Measurements from ENCODE around the gene FRMD6.

The FRMD6 gene

DNA sequence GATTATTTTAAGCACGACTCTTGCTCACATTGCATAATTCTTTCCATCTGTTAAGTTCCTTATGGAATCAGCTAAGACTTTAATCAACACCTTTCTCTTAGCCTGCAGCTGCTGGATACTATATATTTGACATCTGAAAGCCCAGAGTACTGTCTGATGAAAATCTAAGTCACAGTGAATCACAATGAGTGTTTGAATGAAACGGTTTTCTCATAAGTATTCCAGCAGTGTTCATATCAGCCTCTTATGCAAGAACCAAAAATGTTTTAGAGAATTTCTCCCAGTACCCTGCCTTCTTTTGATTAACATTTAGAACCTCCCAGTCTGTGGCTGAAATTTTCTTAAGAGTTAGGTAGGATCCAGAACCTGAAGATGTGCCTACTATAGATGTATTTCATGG, 55.6 kb downstream of the FRMD6 start:
- H3K9me3 Mint-ChIP-seq: no peaks in the 10 kb centered on the region
- H3K27ac Mint-ChIP-seq: no peak overlapping the region
- H3K36me3 Mint-ChIP-seq (ENCODE audit: low read depth): no peaks in the 10 kb centered on the region
- no peaks in the 10 kb centered on the region for H3K27me3 Mint-ChIP-seq
- H3K4me3 Mint-ChIP-seq: no peak overlapping the region
- H3K4me1 Mint-ChIP-seq (ENCODE audit: low read depth): no peaks in the 10 kb centered on the region
- DNase-seq: no peak

DNA sequence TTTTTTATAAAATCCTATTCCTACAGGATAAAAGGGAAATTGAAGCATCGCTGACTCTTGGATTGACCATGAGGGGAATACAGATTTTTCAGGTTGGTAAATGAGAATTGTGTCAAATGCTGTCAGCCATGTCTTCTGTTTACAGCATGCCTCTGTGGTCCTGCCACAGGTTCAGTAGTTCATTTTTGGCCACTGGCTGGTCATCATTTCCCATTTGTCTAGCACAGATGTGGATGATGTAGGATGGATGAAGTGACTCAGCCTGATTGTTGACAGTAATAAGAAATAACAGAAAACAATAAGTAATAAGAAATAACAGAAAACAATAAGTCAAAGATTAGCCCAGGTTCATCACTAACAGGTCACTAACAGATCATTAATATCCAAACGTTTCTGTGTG, 59.8 kb downstream of the FRMD6 start:
- no peak for DNase-seq
- H3K4me1 Mint-ChIP-seq (ENCODE audit: low read depth): no peaks in the 10 kb centered on the region
- H3K36me3 Mint-ChIP-seq (ENCODE audit: low read depth): no peaks in the 10 kb centered on the region

DNA sequence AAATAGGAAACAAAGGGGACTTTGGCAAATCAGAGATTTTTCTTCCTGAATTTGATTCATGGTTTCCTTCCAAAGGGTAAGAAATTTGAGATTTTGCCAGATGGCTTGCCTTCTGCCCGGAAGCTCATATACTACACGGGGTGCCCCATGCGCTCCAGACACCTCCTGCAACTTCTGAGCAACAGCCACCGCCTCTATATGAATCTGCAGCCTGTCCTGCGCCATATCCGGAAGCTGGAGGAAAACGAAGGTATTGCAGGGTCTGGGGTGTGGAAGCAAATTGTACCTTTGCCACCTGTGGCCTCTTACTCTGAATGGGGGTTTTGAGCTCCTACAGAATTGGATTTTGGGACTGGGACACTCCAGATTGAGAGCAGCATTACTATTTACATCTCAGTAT, 63.5 kb downstream of the FRMD6 start:
- no peaks in the 10 kb centered on the region for H3K27me3 Mint-ChIP-seq
- no peak overlapping the region for H3K27ac Mint-ChIP-seq
- H3K4me3 Mint-ChIP-seq: no peak overlapping the region
- no peaks in the 10 kb centered on the region for H3K9me3 Mint-ChIP-seq
- no peaks in the 10 kb centered on the region for H3K36me3 Mint-ChIP-seq (ENCODE audit: low read depth)
- H3K4me1 Mint-ChIP-seq (ENCODE audit: low read depth): no peaks in the 10 kb centered on the region
- no peak for DNase-seq

More for the DNA sequence above, 59.8 kb downstream of the FRMD6 start:
- no peak overlapping the region for H3K27ac Mint-ChIP-seq
- no peaks in the 10 kb centered on the region for H3K9me3 Mint-ChIP-seq
- H3K4me3 Mint-ChIP-seq: no peak overlapping the region
- H3K27me3 Mint-ChIP-seq: no peaks in the 10 kb centered on the region

DNA sequence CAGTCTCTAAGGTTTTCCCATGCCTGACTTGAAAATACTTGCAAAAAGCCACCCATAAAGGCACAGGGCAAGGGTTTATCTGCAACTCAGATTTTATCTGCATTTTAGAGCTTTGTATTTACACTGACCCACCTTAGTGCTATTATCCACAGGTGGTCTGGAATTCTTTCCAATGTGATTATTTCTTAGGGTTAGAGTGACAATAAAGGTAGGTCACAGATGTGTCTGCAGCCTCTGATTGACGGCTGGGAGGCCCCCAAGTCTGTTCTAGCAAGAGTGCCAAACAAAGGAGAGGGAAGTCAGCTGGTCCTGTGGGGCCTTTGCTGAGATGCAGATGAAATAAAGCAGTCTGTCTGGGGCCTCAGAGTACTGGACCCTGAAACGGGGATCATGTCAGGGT, 64.0 kb downstream of the FRMD6 start:
- no peak overlapping the region for H3K4me3 Mint-ChIP-seq
- DNase-seq: no peak
- no peaks in the 10 kb centered on the region for H3K4me1 Mint-ChIP-seq (ENCODE audit: low read depth)
- H3K27ac Mint-ChIP-seq: no peak overlapping the region
- H3K9me3 Mint-ChIP-seq: no peaks in the 10 kb centered on the region
- no peaks in the 10 kb centered on the region for H3K36me3 Mint-ChIP-seq (ENCODE audit: low read depth)
- no peaks in the 10 kb centered on the region for H3K27me3 Mint-ChIP-seq

DNA sequence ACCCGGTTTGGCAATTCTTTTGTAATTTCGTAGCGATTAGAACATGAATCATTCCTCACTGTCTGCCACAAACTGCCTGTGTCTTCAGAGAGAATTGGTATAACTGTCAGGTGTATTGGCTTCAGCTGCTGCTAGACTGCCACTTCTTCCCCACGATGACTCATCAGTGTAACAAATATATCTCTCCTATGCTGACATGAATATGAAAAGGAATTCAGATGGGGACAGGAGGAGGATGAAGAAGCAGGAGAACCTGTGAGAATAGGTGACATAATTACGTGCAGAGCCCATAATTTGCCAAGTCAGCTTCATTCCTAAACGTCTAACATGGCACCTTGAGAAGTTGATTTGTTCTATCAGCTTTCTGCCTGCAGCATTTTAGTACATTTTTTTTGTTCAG, 64.9 kb downstream of the FRMD6 start:
- Mint-ChIP-seq H3K4me1 (ENCODE audit: low read depth) (no peaks in the 10 kb centered on the region), H3K27me3 (no peaks in the 10 kb centered on the region), H3K27ac (no peak overlapping the region), H3K9me3 (no peaks in the 10 kb centered on the region), H3K4me3 (no peak overlapping the region), H3K36me3 (ENCODE audit: low read depth) (no peaks in the 10 kb centered on the region)
- no peak for DNase-seq

DNA sequence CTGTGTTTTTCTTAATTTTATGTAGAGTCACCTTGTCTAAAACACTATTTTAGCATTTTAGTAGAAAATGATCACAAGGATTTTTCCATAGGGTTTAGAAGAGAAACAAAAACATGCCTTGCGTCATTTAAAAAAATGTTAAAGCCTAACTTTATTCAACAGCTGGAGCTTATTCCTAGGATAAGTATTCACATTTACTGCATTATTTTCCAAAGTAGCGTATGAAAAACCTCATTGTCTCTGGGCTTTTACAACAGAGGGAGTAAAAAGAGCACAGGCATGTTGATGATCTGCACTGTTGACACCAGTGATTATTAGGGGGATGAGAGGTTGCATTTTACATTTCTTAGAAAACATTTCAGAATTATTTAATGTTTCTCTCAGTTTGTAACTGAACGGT, 66.1 kb downstream of the FRMD6 start:
- H3K27me3 Mint-ChIP-seq: no peaks in the 10 kb centered on the region

DNA sequence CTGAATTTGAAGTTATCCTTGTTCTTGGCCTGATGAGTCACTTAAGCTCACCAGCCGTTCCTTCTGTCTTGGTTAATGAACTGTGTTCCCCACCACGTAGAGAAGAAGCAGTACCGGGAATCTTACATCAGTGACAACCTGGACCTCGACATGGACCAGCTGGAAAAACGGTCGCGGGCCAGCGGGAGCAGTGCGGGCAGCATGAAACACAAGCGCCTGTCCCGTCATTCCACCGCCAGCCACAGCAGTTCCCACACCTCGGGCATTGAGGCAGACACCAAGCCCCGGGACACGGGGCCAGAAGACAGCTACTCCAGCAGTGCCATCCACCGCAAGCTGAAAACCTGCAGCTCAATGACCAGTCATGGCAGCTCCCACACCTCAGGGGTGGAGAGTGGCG, 68.2 kb downstream of the FRMD6 start:
- Mint-ChIP-seq H3K4me1 (ENCODE audit: low read depth) (no peaks in the 10 kb centered on the region), H3K27ac (no peak overlapping the region), H3K9me3 (no peaks in the 10 kb centered on the region), H3K4me3 (no peak overlapping the region), H3K36me3 (ENCODE audit: low read depth) (no peaks in the 10 kb centered on the region), H3K27me3 (no peaks in the 10 kb centered on the region)
- DNase-seq: no peak

More for the DNA sequence above, 66.1 kb downstream of the FRMD6 start:
- no peak overlapping the region for H3K27ac Mint-ChIP-seq
- no peaks in the 10 kb centered on the region for H3K4me1 Mint-ChIP-seq (ENCODE audit: low read depth)
- no peaks in the 10 kb centered on the region for H3K9me3 Mint-ChIP-seq
- no peaks in the 10 kb centered on the region for H3K36me3 Mint-ChIP-seq (ENCODE audit: low read depth)
- DNase-seq: no peak
- no peak overlapping the region for H3K4me3 Mint-ChIP-seq

DNA sequence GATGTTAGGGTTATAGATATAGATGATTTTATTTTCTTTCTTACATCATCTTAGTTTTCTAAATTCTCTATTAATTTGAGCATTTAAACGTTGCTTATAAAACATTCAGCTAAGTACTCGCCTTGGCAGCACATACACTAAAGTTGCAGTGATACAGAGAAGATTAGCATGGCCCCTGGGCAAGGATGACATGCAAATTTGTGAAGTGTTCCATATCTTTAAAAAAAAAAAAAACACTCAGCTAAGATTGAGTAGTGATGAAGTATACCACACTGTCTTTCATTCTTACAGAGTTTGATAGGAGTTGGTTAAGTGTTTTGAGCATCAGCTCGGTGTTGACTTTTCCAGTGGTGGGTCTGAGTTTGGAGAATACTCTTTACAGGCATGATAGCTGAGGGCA, 72.3 kb downstream of the FRMD6 start:
- Mint-ChIP-seq H3K4me3 (no peak overlapping the region), H3K36me3 (ENCODE audit: low read depth) (no peaks in the 10 kb centered on the region), H3K9me3 (no peaks in the 10 kb centered on the region), H3K27ac (no peak overlapping the region), H3K27me3 (no peaks in the 10 kb centered on the region), H3K4me1 (ENCODE audit: low read depth) (no peaks in the 10 kb centered on the region)
- no peak for DNase-seq

DNA sequence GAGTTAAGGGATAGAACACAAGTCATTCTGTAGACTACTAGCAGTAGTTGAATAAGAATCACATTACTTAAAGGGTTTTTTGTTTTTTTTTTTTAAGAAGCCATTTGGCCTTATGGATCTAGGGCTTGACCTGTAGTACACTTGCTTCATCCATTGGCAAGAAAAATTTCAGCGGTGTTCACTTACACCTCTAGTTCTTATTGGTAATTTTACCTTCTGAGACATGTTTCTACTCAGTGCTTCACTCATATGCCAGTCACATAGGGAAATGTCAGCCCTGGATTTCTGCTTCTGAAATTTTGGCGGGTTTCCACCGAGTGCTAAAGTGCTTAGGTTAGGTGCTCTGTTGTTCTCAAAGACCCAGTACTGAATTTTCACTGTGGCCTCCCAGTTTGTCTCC, 72.9 kb downstream of the FRMD6 start:
- H3K4me1 Mint-ChIP-seq (ENCODE audit: low read depth): no peaks in the 10 kb centered on the region
- H3K4me3 Mint-ChIP-seq: no peak overlapping the region
- no peaks in the 10 kb centered on the region for H3K27me3 Mint-ChIP-seq
- no peaks in the 10 kb centered on the region for H3K9me3 Mint-ChIP-seq
- DNase-seq: no peak
- H3K27ac Mint-ChIP-seq: no peak overlapping the region
- H3K36me3 Mint-ChIP-seq (ENCODE audit: low read depth): no peaks in the 10 kb centered on the region

DNA sequence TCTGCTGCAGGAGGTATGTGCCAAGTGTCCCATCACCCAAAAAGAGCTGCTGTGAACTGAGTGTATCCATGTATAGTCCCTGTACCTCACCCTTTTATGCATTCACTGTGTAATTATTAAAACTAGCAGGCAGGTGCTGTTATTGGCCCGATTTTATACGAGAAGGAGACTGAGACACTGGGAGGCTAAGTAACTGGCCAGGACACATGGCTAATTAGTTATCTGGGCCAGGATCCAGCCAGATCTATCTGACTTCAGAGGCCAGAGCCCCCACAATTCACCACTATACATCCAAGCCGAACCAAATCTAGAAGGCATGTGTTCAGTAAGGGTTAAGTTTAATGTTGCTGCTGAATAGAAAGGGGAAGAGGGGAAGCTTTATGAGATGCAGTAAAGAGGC, 73.4 kb downstream of the FRMD6 start:
- Mint-ChIP-seq H3K4me1 (ENCODE audit: low read depth) (no peaks in the 10 kb centered on the region), H3K9me3 (no peaks in the 10 kb centered on the region), H3K4me3 (no peak overlapping the region), H3K27ac (no peak overlapping the region), H3K27me3 (no peaks in the 10 kb centered on the region), H3K36me3 (ENCODE audit: low read depth) (no peaks in the 10 kb centered on the region)
- no peak for DNase-seq

DNA sequence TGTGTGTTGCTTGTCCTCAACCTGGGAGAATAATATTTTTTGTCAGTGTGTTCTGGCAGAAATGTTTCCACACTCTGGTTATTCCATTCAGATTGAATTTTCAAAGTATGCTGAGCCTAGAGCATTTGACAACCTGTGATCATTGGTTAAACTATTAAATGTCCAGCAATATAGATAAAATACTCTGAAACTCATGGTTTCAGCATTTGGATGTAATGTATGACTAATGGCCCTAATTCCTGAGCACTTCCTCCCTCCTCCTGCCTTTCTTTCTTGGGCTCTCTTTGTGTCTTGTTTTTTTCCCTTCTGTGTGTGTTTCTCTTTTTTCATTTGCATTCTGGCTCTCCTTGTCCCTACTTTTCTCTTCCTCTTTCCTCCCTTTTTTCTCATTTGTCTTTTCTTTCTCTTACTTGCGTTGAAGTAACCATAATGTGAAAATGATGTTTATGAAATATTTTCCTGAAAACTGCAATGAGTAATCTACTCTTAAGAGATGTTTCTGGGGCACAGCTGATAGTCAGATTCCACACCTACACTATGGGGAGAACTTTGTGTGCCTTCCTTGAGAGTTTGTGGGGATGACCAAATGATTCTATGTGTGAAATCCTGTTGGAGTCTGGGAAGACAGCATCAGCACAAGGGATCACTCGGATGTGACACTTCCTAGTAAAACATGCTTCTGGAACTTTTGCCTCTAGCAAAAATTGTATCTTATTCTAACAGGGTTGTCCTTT, 74.6 kb downstream of the FRMD6 start:
- no peaks in the 10 kb centered on the region for H3K9me3 Mint-ChIP-seq
- H3K27me3 Mint-ChIP-seq: peaks cover 3% of the 10 kb centered on the region
- H3K4me3 Mint-ChIP-seq: no peak overlapping the region
- H3K4me1 Mint-ChIP-seq (ENCODE audit: low read depth): no peaks in the 10 kb centered on the region
- H3K27ac Mint-ChIP-seq: no peak overlapping the region
- H3K36me3 Mint-ChIP-seq (ENCODE audit: low read depth): no peaks in the 10 kb centered on the region
- DNase-seq: no peak

DNA sequence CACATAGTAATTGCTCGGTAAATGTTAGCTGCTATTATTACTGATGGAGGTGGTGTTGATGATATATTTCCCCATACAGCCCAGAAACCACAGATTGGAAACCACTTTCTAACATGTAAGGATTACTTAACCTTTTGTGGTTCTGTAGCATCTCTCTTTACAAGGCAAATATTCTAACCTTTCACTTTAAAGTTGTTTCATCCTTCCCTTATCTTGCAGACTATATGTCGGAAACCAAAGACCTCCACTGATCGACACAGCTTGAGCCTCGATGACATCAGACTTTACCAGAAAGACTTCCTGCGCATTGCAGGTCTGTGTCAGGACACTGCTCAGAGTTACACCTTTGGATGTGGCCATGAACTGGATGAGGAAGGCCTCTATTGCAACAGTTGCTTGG, 75.8 kb downstream of the FRMD6 start:
- Mint-ChIP-seq H3K27ac (no peak overlapping the region), H3K27me3 (peaks cover 8% of the 10 kb centered on the region), H3K36me3 (ENCODE audit: low read depth) (no peaks in the 10 kb centered on the region), H3K9me3 (no peaks in the 10 kb centered on the region), H3K4me3 (no peak overlapping the region), H3K4me1 (ENCODE audit: low read depth) (no peaks in the 10 kb centered on the region)
- DNase-seq: no peak

DNA sequence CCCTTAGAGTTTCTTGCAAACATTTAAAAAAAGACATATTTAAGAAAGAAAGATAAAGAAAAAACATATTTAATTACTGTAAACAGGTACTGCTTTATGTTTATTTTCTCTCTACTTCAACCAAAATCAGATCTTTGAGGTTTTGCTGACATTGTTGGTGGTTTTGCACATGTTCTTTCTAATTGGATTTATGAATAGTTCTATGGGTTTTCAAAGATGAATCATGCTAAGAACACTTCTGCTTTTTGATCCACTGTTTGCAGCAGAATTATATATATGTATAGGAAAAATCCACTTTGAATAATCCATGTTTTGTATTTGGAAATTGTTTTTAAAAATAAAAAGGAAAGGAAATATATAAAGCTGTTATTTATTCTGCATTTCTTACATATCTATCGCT, 78.4 kb downstream of the FRMD6 start:
- Mint-ChIP-seq H3K27me3 (peaks cover 10% of the 10 kb centered on the region), H3K9me3 (no peaks in the 10 kb centered on the region), H3K36me3 (ENCODE audit: low read depth) (no peaks in the 10 kb centered on the region), H3K4me3 (no peak overlapping the region), H3K4me1 (ENCODE audit: low read depth) (no peaks in the 10 kb centered on the region), H3K27ac (no peak overlapping the region)
- no peak for DNase-seq

DNA sequence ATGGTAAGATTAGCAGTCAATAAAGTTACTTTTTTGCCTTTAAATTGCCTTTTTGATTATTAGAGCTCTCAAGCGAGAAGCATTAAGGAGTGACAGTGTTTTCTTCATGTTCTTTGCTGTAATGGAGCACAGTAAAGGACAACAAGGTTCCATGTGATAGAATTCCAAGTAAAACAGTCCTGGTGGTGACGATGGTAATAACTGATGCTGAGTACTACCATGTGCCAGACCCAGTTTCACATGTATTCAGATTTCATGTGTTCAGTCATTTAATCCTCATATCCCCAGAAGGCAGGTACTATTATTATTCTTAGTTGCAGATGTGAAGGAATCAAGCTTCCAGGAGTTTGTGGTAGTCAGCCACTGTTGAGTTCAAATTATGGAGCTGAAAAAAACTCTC, 79.0 kb downstream of the FRMD6 start:
- Mint-ChIP-seq H3K4me1 (ENCODE audit: low read depth) (no peaks in the 10 kb centered on the region), H3K27ac (no peak overlapping the region), H3K27me3 (peaks cover 10% of the 10 kb centered on the region), H3K9me3 (no peaks in the 10 kb centered on the region), H3K4me3 (no peak overlapping the region), H3K36me3 (ENCODE audit: low read depth) (no peaks in the 10 kb centered on the region)
- DNase-seq: no peak

DNA sequence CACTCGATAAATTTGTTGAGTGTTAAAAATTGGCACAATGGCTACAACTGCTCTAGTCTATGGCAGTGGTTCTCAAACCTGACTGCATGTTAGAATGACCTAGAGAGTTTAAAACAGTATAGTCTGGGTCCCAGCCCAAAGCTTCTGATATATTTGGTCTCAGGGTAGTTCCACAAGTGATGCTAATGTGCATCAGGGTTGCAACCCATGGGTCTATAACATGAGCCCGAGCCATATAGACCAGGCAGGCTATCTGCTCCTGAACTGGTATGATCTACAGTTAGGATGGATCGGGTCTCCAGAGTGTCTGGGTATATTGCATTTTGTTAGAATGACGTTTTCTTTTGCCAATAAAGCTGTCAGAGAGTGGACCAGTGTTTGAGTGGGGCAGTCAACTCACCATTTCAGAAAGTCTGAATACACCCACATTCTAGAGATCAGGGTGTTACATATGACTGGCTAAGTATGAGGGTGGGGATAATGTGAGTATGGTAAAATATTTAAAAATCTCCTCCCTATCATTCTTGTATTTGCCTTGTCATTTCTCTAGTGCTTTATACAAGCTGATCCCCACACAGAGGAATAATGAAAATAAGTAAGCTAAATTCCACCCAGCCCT, 80.9 kb downstream of the FRMD6 start:
- Mint-ChIP-seq H3K36me3 (ENCODE audit: low read depth) (no peaks in the 10 kb centered on the region), H3K9me3 (no peaks in the 10 kb centered on the region), H3K4me3 (no peak overlapping the region), H3K27me3 (peaks cover 10% of the 10 kb centered on the region), H3K4me1 (ENCODE audit: low read depth) (no peaks in the 10 kb centered on the region), H3K27ac (no peak overlapping the region)
- no peak for DNase-seq

DNA sequence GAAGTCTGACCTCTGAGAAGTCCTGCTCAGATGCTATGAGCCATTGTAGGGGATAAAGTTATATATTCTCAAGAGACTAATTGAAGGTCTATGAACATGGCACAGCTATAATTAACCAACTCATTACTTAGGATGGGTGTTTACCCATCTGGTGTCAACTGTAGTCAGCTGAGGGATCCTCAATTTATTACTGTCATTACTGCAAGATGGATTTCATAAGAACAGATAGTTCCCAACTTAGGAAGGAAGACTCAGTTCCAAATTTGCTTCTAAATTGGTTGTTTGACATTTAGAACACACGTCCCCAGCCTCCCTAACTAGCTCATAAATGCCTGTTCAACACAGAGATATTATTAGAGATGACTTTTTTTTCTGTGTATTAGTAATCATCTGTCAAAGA, 81.4 kb downstream of the FRMD6 start:
- Mint-ChIP-seq H3K36me3 (ENCODE audit: low read depth) (no peaks in the 10 kb centered on the region), H3K4me1 (ENCODE audit: low read depth) (no peaks in the 10 kb centered on the region), H3K27ac (no peak overlapping the region), H3K9me3 (no peaks in the 10 kb centered on the region), H3K4me3 (no peak overlapping the region), H3K27me3 (peaks cover 10% of the 10 kb centered on the region)
- DNase-seq: no peak

Data from activated T-cell treated with anti-CD3 and anti-CD28 coated beads, Interleukin-2, amount 50 U/mL, for 24 hours (primary cell).